ENCODE data around the gene JKAMP. TPM values are rescaled to one million over a fixed set of nuclear protein-coding genes. Genes with fewer than 3 reads are reported as not detected.

Gene JKAMP
- polyA plus RNA-seq, 1 experiment: 208 TPM

DNA sequence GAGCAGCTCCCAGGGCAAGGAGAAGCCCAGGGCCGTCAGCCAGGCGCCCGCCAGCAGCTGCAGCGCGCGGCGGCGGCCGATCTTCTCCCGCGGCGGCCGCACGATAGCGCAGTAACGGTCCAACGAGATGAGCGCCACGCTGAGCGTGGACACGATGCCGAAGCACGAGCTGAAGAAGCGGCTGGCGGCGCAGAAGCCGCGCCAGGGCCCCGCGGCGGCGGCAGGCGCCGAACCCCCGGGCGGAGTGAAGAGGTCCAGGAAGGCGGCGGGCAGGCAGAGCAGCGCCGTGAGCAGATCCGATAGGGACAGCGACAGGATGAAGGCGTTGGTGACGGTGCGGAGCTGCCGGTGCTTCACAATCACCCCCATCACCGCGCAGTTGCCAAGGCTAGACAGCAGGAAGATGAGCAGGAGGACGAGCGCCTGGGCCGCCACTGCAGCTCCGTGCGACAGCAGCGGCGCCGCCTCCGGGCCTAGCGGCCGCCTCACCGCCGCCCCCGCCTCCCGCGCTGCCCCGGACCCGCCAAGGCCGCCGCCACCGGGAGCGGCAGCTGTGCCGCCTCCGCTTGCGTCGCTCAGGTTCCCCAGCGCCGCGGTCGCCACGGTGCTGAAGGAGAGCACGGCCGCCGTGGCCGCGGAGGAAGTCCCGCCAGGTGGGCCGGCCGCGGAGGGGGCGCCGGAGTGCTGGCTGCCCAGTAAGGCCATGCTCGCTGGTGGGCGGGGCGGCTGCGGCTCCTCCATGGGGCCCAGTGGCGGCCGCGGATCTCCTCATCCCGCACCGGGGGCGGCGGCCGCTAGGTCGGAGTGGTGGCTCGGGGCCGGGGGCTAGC lies 19.6 kb upstream of the JKAMP start:
- CTCF ChIA-PET: interaction anchor here (0.6 kb wide), 2 partner anchors 19 to 828 kb away, joined by 3 to 4 read pairs; partner anchors contain the start of gene L3HYPDH
- Histone ChIP-seq H3K27ac (ENCODE audit: low read depth, low read length) (no peak overlapping the region), H3K4me3 (ENCODE audit: low read depth, low read length) (peak overlapping the region; percentile 61), H3K9me3 (ENCODE audit: control insufficient read depth, insufficient read depth, low read length) (peaks cover 5% of the 10 kb centered on the region; the same call in 1 of the 2 replicates), H3K27me3 (ENCODE audit: control insufficient read depth, insufficient read depth, low read length) (no peaks in the 10 kb centered on the region)
- DNase-seq (ENCODE audit: low read depth, low spot score): no peak
- TF ChIP-seq, protein P1, sequence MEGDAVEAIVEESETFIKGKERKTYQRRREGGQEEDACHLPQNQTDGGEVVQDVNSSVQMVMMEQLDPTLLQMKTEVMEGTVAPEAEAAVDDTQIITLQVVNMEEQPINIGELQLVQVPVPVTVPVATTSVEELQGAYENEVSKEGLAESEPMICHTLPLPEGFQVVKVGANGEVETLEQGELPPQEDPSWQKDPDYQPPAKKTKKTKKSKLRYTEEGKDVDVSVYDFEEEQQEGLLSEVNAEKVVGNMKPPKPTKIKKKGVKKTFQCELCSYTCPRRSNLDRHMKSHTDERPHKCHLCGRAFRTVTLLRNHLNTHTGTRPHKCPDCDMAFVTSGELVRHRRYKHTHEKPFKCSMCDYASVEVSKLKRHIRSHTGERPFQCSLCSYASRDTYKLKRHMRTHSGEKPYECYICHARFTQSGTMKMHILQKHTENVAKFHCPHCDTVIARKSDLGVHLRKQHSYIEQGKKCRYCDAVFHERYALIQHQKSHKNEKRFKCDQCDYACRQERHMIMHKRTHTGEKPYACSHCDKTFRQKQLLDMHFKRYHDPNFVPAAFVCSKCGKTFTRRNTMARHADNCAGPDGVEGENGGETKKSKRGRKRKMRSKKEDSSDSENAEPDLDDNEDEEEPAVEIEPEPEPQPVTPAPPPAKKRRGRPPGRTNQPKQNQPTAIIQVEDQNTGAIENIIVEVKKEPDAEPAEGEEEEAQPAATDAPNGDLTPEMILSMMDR (IDR thresholded peaks at IDR 0.05; ENCODE audit: low read depth, low read length): no peak
- POLR2A ChIA-PET: interaction anchor here (0.7 to 2.3 kb wide), 4 partner anchors 12 to 19 kb away, joined by 3 to 9 read pairs (median 5); partner anchors contain the start of genes JKAMP and L3HYPDH

DNA sequence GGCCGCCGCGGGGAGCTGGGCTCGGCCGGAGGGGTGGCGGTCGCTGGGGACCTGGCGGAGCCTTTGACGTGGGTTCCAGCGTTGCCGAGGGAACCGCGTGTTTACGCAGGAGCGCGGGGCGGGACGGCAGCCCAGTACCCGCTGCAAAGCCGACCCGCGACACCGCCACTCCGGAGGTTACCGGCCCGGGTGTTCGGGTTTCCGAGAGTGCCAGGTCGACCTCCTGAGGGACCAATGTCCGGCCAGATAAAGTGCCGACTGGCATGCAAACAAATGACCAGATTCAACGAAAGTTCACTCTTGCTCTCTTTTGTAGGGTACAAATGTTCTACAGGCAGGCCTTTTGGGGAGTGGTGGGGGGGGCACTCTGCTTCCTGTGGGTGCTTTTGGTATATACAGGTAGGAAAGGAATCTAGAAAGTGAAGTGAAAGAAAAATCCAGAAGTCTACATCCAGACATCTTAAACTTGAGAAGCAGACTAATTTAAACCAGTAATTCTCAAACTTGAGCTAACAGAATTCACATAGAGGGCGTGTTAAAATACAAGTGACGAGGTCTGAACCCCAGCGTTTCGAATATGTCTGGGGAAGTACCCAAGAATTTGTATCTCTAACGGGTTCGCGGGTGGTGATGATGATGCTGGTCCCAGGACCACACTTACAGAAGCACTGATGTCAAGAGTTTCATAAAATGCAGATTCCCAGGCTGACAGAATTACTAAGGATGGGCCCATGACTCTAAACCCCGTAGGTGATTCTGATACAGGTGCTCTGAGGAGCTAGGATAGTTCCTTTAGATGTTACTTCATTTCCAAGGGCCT lies 18.8 kb upstream of the JKAMP start, which contains the start of gene GPR135:
Gene GPR135 (minus strand): TSS at position 65 of the 820 bp plus-strand sequence. CDS start 154 bp downstream, outside the sequence.
- no peak for DNase-seq (ENCODE audit: low read depth, low spot score)
- H3K4me3 ChIP-seq (ENCODE audit: low read depth, low read length): peak within 1 kb of the TSS; percentile 61
- peaks cover 5% of the 10 kb centered on the region; the same call in 1 of the 2 replicates for H3K9me3 ChIP-seq (ENCODE audit: control insufficient read depth, insufficient read depth, low read length)
- ChIA-PET CTCF (interaction anchor here (0.6 kb wide), 3 partner anchors 19 to 829 kb away, joined by 3 to 4 read pairs (median 3); partner anchors contain the start of gene L3HYPDH), POLR2A (interaction anchor here (1.1 to 2.3 kb wide), 2 partner anchors 17 to 19 kb away, joined by 7 to 9 read pairs; partner anchors contain the start of genes JKAMP and L3HYPDH)
- H3K27me3 ChIP-seq (ENCODE audit: control insufficient read depth, insufficient read depth, low read length): no peaks in the 10 kb centered on the region
- TF ChIP-seq, protein P1 (IDR thresholded peaks at IDR 0.05; ENCODE audit: low read depth, low read length): no peak
- H3K27ac ChIP-seq (ENCODE audit: low read depth, low read length): no peak within 1 kb of the TSS

- Histone ChIP-seq H3K27ac (ENCODE audit: low read depth, low read length) (peak overlapping the region; percentile 34), H3K4me3 (ENCODE audit: low read depth, low read length) (no peak overlapping the region), H3K27me3 (ENCODE audit: control insufficient read depth, insufficient read depth, low read length) (no peaks in the 10 kb centered on the region), H3K9me3 (ENCODE audit: control insufficient read depth, insufficient read depth, low read length) (no peaks in the 10 kb centered on the region)
- ChIA-PET POLR2A (interaction anchor here (1.6 kb wide), 1 partner anchor 9 kb away, joined by 19 read pairs; the partner anchor contains the start of genes JKAMP and L3HYPDH), CTCF (interaction anchor here (0.6 to 4.5 kb wide), 3 partner anchors 10 to 102 kb away, joined by 3 to 19 read pairs (median 3); partner anchors contain the start of genes JKAMP and L3HYPDH)
- DNase-seq (ENCODE audit: low read depth, low spot score): no peak
- TF ChIP-seq, protein P1 (IDR thresholded peaks at IDR 0.05; ENCODE audit: low read depth, low read length): no peak
These were observed 10.1 kb upstream of the JKAMP start for GRCh38 chr14:59474172-59474571.

- no peaks in the 10 kb centered on the region for H3K9me3 ChIP-seq (ENCODE audit: control insufficient read depth, insufficient read depth, low read length)
- H3K27me3 ChIP-seq (ENCODE audit: control insufficient read depth, insufficient read depth, low read length): no peaks in the 10 kb centered on the region
- TF ChIP-seq, protein P1 (IDR thresholded peaks at IDR 0.05; ENCODE audit: low read depth, low read length): no peak
- H3K4me3 ChIP-seq (ENCODE audit: low read depth, low read length): no peak overlapping the region
- ChIA-PET POLR2A (no interaction called here), CTCF (interaction anchor here (1.1 to 4.5 kb wide), 2 partner anchors 8 to 19 kb away, joined by 3 to 19 read pairs; partner anchors contain the start of genes JKAMP and L3HYPDH)
- no peak for DNase-seq (ENCODE audit: low read depth, low spot score)
- H3K27ac ChIP-seq (ENCODE audit: low read depth, low read length): no peak overlapping the region
These were observed 8.6 kb upstream of the JKAMP start for GRCh38 chr14:59475709-59476108.
